T1000 (cell line): ENCODE results near the gene ZNF497.
"Not testable (repeated sequence)": the region's sequence is repeated elsewhere in the genome, so short reads cannot be mapped to it uniquely, and the experiment has no call there.

ENCODE experiments used
- DNase-seq: peaks from one replicate; lab custom pipeline; 2025; ENCODE audit warnings: mixed read lengths; lab: John Stamatoyannopoulos, UW

The ZNF497 gene

GRCh38 chr19:58348080-58348479, 14.5 kb downstream of the ZNF497 start:
- DNase-seq = not testable (repeated sequence)

GRCh38 chr19:58346961-58347929, 15.3 kb downstream of the ZNF497 start:
- DNase-seq = peak; percentile 25

- no peak for DNase-seq
Measured at GRCh38 chr19:58345558-58345957, 17.0 kb downstream of the ZNF497 start.

GRCh38 chr19:58338825-58339558, 23.6 kb downstream of the ZNF497 start:
- no peak for DNase-seq

- no peak for DNase-seq
Measured at GRCh38 chr19:58338336-58338735, 24.2 kb downstream of the ZNF497 start.

GRCh38 chr19:58336820-58337219, 25.7 kb downstream of the ZNF497 start:
- no peak for DNase-seq

- DNase-seq = no peak
Measured at GRCh38 chr19:58336216-58336615, 26.3 kb downstream of the ZNF497 start.

GRCh38 chr19:58335630-58336029, 26.9 kb downstream of the ZNF497 start:
- DNase-seq = no peak

- DNase-seq = no peak
Measured at GRCh38 chr19:58334691-58335249, 27.8 kb downstream of the ZNF497 start.

- no peak for DNase-seq
Measured at GRCh38 chr19:58332697-58333096, 29.9 kb downstream of the ZNF497 start.

- DNase-seq = no peak
Measured at GRCh38 chr19:58330458-58330857, 32.1 kb downstream of the ZNF497 start.

GRCh38 chr19:58328999-58329398, 33.6 kb downstream of the ZNF497 start:
- no peak for DNase-seq

- peak; percentile 79 for DNase-seq
Measured at GRCh38 chr19:58326914-58327726, 35.4 kb downstream of the ZNF497 start, which contains the start of gene ZSCAN22. Gene ZSCAN22, plus strand, starts transcription at chr19:58326994. Its CDS starts 7,809 bp downstream, at chr19:58334803.

- no peak for DNase-seq
Measured at GRCh38 chr19:58326501-58326913, 36.0 kb downstream of the ZNF497 start.

GRCh38 chr19:58325311-58326022, 37.1 kb downstream of the ZNF497 start:
- DNase-seq = no peak

- DNase-seq = no peak
Measured at GRCh38 chr19:58319241-58319640, 43.3 kb downstream of the ZNF497 start.

GRCh38 chr19:58318297-58318696, 44.3 kb downstream of the ZNF497 start:
- DNase-seq = no peak

- no peak for DNase-seq
Measured at GRCh38 chr19:58317476-58318072, 45.0 kb downstream of the ZNF497 start.

- DNase-seq = no peak
Measured at GRCh38 chr19:58315580-58315979, 47.0 kb downstream of the ZNF497 start.

GRCh38 chr19:58311345-58311865, 51.1 kb downstream of the ZNF497 start:
- no peak for DNase-seq
